Measurements from ENCODE around the gene PACSIN2. TPM values are rescaled to one million over a fixed set of nuclear protein-coding genes. Genes with fewer than 3 reads are reported as not detected.

The PACSIN2 gene
- polyA plus RNA-seq, 2 of the 4 experiments (the other 2 are of a cell fraction) = 60.3 to 94.0 TPM

DNA sequence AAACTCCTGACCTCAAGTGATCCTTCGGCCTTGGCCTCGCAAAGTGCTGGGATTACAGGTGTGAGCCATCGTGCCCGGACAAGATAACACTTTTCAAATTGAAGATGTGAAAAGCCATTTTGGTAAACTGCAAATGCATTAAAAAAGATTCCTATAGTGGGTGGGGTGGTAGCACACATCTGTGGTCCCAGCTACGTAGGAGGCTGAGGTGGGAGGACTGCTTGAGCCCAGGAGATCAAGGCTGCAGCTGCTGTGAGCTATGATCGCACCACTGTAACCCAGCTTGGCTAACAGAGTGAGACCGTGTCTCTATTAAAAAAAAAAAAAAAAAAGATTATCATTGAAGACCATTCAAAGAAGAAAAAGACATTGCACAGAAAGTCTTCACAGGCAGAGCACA is 140.9 kb downstream of the PACSIN2 start:
- no peaks in the 10 kb centered on the region for H3K9me3 ChIP-seq
- FAIRE-seq (no peak), DNase-seq (ENCODE audit: low read depth in 1 of 2, low spot score in 1 of 2) (no peak), ATAC-seq (no peak)
- no peak overlapping the region for H3K4me2 ChIP-seq
- POLR2A ChIA-PET = no interaction called here
- no peak overlapping the region for H3K27ac ChIP-seq
- no peaks in the 10 kb centered on the region for H3K4me1 ChIP-seq
- TF ChIP-seq MAZ (IDR thresholded peaks at IDR 0.05; ENCODE audit: borderline replicate concordance, low read depth, low read length) = no peak
- no peak for TF ChIP-seq TP53 (CRISPR knock-in tag; IDR thresholded peaks at IDR 0.05)
- no peak for TF ChIP-seq FOSL2 (IDR thresholded peaks at IDR 0.05)
- TF ChIP-seq FOSL2 (CRISPR knock-in tag; IDR thresholded peaks at IDR 0.05) = no peak
- no peak for TF ChIP-seq KDM1A (IDR thresholded peaks at IDR 0.05; ENCODE audit: low read depth)
- no peak for TF ChIP-seq JUNB (IDR thresholded peaks at IDR 0.05)
- TF ChIP-seq TFCP2L1 (CRISPR knock-in tag; IDR thresholded peaks at IDR 0.05) = no peak
- no peak for TF ChIP-seq FOSB (CRISPR knock-in tag; IDR thresholded peaks at IDR 0.05)
- no peak for TF ChIP-seq ZNF302 (CRISPR knock-in tag; IDR thresholded peaks at IDR 0.05)
- no peak for TF ChIP-seq RARB (CRISPR knock-in tag; IDR thresholded peaks at IDR 0.05)
- no peak for TF ChIP-seq RFX5 (IDR thresholded peaks at IDR 0.05)
- no peak overlapping the region for H3K4me3 ChIP-seq
- 96% methylated on average over 7 of the region's 7 CpGs for WGBS (ENCODE audit: missing lambda C conversion rate)
- CTCF ChIA-PET = interaction anchor here (0.7 to 2.2 kb wide), 6 partner anchors 15 to 241 kb away, joined by 3 to 7 read pairs (median 3); no protein-coding TSS in a partner anchor

DNA sequence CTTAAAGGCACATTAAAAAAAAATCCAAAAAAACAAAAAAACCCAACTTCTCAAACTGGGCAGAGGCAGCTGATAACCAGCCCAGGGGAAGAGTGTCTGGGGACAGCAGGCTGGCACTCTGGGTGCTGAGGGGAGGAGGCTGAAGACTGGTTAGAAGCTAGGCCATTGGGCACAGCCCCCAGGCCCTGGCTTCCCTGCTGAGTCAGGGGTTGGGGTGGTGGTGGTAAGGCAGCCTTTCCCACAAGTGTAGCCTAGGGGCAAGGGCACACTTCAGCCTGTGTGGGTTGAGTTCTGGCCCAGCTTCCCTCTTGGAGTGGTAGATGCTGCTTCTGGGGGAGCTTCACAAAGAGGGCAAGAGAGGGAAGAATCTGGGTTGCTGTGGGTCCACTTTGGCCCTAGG is 141.6 kb downstream of the PACSIN2 start:
- CTCF ChIA-PET = interaction anchor here (0.6 to 2.2 kb wide), 7 partner anchors 16 to 240 kb away, joined by 3 to 7 read pairs (median 3); no protein-coding TSS in a partner anchor
- no peaks in the 10 kb centered on the region for H3K9me3 ChIP-seq
- ATAC-seq (no peak), FAIRE-seq (no peak), DNase-seq (ENCODE audit: low read depth in 1 of 2, low spot score in 1 of 2) (no peak)
- H3K4me3 ChIP-seq = no peak overlapping the region
- H3K4me1 ChIP-seq = no peaks in the 10 kb centered on the region
- TF ChIP-seq CBX8 (IDR thresholded peaks at IDR 0.05) (no peak), TP53 (CRISPR knock-in tag; IDR thresholded peaks at IDR 0.05) (no peak), HEYL (CRISPR knock-in tag; IDR thresholded peaks at IDR 0.05) (no peak), FOXS1 (CRISPR knock-in tag; IDR thresholded peaks at IDR 0.05) (no peak), POLR2A (IDR thresholded peaks at IDR 0.05; ENCODE audit: low read length) (no peak)
- peak overlapping the region in 1 of 2 experiments; percentile 36; a peak in 1 of 6 replicates for H3K27ac ChIP-seq
- no peak overlapping the region for H3K4me2 ChIP-seq
- POLR2A ChIA-PET = no interaction called here

DNA sequence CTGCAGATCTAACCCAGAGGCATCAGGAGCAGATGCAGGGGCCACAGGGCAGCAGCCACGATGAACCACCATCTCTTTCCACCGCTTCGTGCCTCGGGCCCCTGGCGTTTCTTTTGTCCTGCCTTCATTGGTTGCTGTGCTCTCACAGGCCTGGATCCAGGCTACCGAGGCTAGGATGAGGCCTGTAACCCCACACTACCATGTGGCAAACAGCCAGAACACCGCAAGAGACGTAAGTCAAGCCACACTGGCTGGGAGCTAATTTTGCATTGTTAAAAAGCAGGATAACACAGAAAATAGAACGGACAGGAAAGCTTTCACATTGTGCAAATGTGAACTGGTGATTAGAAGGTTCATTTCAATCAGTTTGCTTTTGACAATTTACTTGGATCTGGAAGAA is 142.1 kb downstream of the PACSIN2 start:
- H3K4me1 ChIP-seq = no peaks in the 10 kb centered on the region
- WGBS (ENCODE audit: missing lambda C conversion rate) = 93% methylated on average over 9 of the region's 9 CpGs
- no peak overlapping the region for H3K4me3 ChIP-seq
- ChIA-PET CTCF (interaction anchor here (0.6 to 2.2 kb wide), 6 partner anchors 16 to 240 kb away, joined by 3 to 7 read pairs (median 3); no protein-coding TSS in a partner anchor), POLR2A (no interaction called here)
- H3K27ac ChIP-seq = no peak overlapping the region
- FAIRE-seq = no peak
- no peak overlapping the region for H3K4me2 ChIP-seq
- no peak for TF ChIP-seq HEYL (CRISPR knock-in tag; IDR thresholded peaks at IDR 0.05)
- no peak for TF ChIP-seq POLR2A (IDR thresholded peaks at IDR 0.05; ENCODE audit: low read length)
- no peak for TF ChIP-seq NPAS2 (CRISPR knock-in tag; IDR thresholded peaks at IDR 0.05; ENCODE audit: borderline replicate concordance)
- TF ChIP-seq, protein P1, sequence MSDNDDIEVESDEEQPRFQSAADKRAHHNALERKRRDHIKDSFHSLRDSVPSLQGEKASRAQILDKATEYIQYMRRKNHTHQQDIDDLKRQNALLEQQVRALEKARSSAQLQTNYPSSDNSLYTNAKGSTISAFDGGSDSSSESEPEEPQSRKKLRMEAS (IDR thresholded peaks at IDR 0.05) = no peak
- no peak for TF ChIP-seq EHMT2 (IDR thresholded peaks at IDR 0.05; ENCODE audit: low read depth)
- no peak for TF ChIP-seq BHLHE40 (IDR thresholded peaks at IDR 0.05; ENCODE audit: low read depth, low read length)
- TF ChIP-seq CHD2 (IDR thresholded peaks at IDR 0.05; ENCODE audit: low read length, partially characterized antibody) = no peak
- TF ChIP-seq, protein P2, sequence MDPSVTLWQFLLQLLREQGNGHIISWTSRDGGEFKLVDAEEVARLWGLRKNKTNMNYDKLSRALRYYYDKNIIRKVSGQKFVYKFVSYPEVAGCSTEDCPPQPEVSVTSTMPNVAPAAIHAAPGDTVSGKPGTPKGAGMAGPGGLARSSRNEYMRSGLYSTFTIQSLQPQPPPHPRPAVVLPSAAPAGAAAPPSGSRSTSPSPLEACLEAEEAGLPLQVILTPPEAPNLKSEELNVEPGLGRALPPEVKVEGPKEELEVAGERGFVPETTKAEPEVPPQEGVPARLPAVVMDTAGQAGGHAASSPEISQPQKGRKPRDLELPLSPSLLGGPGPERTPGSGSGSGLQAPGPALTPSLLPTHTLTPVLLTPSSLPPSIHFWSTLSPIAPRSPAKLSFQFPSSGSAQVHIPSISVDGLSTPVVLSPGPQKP (IDR thresholded peaks at IDR 0.05; ENCODE audit: low read depth, low read length) = no peak
- TF ChIP-seq CHD4 (IDR thresholded peaks at IDR 0.05; ENCODE audit: borderline replicate concordance) = no peak
- no peak for TF ChIP-seq ZC3H11A (IDR thresholded peaks at IDR 0.05)
- no peak for TF ChIP-seq PHF8 (IDR thresholded peaks at IDR 0.05; ENCODE audit: borderline replicate concordance, low read depth)
- TF ChIP-seq ZSCAN20 (CRISPR knock-in tag; IDR thresholded peaks at IDR 0.05) = no peak
- TF ChIP-seq CBX2 (IDR thresholded peaks at IDR 0.05; ENCODE audit: borderline replicate concordance, low read depth) = no peak
- DNase-seq (ENCODE audit: low read depth in 1 of 2, low spot score in 1 of 2) = no peak
- no peaks in the 10 kb centered on the region for H3K9me3 ChIP-seq
- ATAC-seq = no peak

Measured in A549 (cell line).